MM.1S (cell line): ENCODE results near the gene PTPRC.

Experiments used
- DNase-seq: peaks from one replicate; pipeline ENCODE4 v3.0.0-alpha.2; 2015
- H2AFZ ChIP-seq: fragments of 300-600 bp; sonication (generic); 2 replicates; pipeline ENCODE4 v1.6.0; 2016; ENCODE audit warnings: antibody characterized with exemption, low read length
- H3F3A ChIP-seq: fragments of 300-600 bp; sonication (generic); 2 replicates; pipeline ENCODE4 v1.6.1; 2016; ENCODE audit warnings: mild to moderate bottlenecking, antibody characterized with exemption, low read length, moderate library complexity, mixed read lengths; ENCODE audit not compliant: insufficient read depth
- H3K27ac ChIP-seq: fragments of 300-600 bp; sonication (generic); 2 replicates; pipeline ENCODE4 v1.5.1; 2016; ENCODE audit warnings: mild to moderate bottlenecking, low read length
- H3K27me3 ChIP-seq: fragments of 300-600 bp; sonication (generic); replicated peaks from 2 replicates; pipeline ENCODE4 v1.6.0; 2016; ENCODE audit warnings: low read length; ENCODE audit not compliant: insufficient read depth
- H3K36me3 ChIP-seq: fragments of 300-600 bp; sonication (generic); replicated peaks from 2 replicates; pipeline ENCODE4 v1.6.1; 2016; ENCODE audit warnings: mild to moderate bottlenecking, low read length, mixed read lengths; ENCODE audit not compliant: insufficient read depth
- H3K4me1 ChIP-seq: fragments of 300-600 bp; sonication (generic); 2 replicates; pipeline ENCODE4 v1.6.1; 2016; ENCODE audit warnings: low read length, mixed read lengths
- H3K4me2 ChIP-seq: fragments of 300-600 bp; sonication (generic); 2 replicates; pipeline ENCODE4 v1.6.0; 2016; ENCODE audit warnings: low read depth, low read length
- H3K4me3 ChIP-seq: fragments of 300-600 bp; sonication (generic); 2 replicates; pipeline ENCODE4 v1.5.1; 2016; ENCODE audit warnings: low read length, mixed read lengths
- H3K79me2 ChIP-seq: fragments of 300-600 bp; sonication (generic); 2 replicates; pipeline ENCODE4 v1.6.1; 2016; ENCODE audit warnings: mixed run types, low read length, mixed read lengths
- H3K9ac ChIP-seq: fragments of 300-600 bp; sonication (generic); 2 replicates; pipeline ENCODE4 v1.6.1; 2016; ENCODE audit warnings: low read length, mixed read lengths
- H3K9me2 ChIP-seq: fragments of 300-600 bp; sonication (generic); replicated peaks from 2 replicates; pipeline ENCODE4 v1.6.1; 2016; ENCODE audit warnings: mild to moderate bottlenecking, low read length, mixed read lengths; ENCODE audit not compliant: insufficient read depth
- H3K9me3 ChIP-seq: fragments of 300-600 bp; sonication (generic); replicated peaks from 2 replicates; pipeline ENCODE4 v1.6.1; 2016; ENCODE audit warnings: mild to moderate bottlenecking, low read length, mixed read lengths; ENCODE audit not compliant: insufficient read depth
- H4K20me1 ChIP-seq: fragments of 300-600 bp; sonication (generic); 2 replicates; pipeline ENCODE4 v1.6.1; 2016; ENCODE audit warnings: mild to moderate bottlenecking, low read length, moderate library complexity, mixed read lengths; ENCODE audit not compliant: insufficient read depth
- CTCF ChIP-seq: fragments of 300-600 bp; sonication (generic); IDR thresholded peaks from 2 replicates; pipeline ENCODE4 v1.5.1; 2016; ENCODE audit warnings: antibody characterized with exemption, low read length, mixed read lengths
- EZH2 ChIP-seq: fragments of 300-600 bp; sonication (generic); optimal IDR thresholded peaks from 2 replicates; pipeline ENCODE3; 2017; ENCODE audit warnings: low read depth, mild to moderate bottlenecking, antibody characterized with exemption, low read length, mixed read lengths
- EZH2phosphoT487 ChIP-seq: fragments of 300-600 bp; sonication (generic); IDR thresholded peaks from 2 replicates; pipeline ENCODE4 v1.6.1; 2018; ENCODE audit warnings: antibody characterized with exemption, low read length

Gene PTPRC

DNA sequence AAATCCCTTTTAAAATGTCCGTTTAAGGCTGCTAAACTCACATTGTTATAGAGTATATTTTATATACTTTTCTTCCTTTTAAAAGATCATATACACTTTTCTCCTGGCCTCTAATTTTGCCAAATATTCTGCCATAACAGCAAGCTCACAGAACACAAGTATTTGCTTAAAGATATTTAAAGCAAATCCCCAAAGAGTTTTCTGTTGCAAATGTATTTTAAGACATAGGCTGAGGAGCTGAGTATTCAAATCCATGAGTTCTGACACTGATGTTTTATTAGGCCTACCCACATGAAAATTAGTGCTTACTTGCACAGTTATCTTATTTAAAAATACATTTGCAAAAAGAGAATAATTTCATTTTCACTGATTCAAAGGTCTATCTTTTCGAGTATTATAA lies 1.7 kb upstream of the PTPRC start:
- no peaks in the 10 kb centered on the region for H3K9me2 ChIP-seq
- H3K9me3 ChIP-seq, result no peaks in the 10 kb centered on the region
- no peak overlapping the region for H2AFZ ChIP-seq
- no peak for DNase-seq
- no peak for TF ChIP-seq EZH2
- TF ChIP-seq EZH2phosphoT487, result no peak
- no peak for TF ChIP-seq CTCF
- H3K4me2 ChIP-seq, result no peak overlapping the region
- H3K9ac ChIP-seq, result no peak overlapping the region
- no peaks in the 10 kb centered on the region for H4K20me1 ChIP-seq
- H3K36me3 ChIP-seq, result no peaks in the 10 kb centered on the region
- no peak overlapping the region for H3K4me3 ChIP-seq
- no peaks in the 10 kb centered on the region for H3F3A ChIP-seq
- no peaks in the 10 kb centered on the region for H3K27me3 ChIP-seq
- no peak overlapping the region for H3K27ac ChIP-seq
- no peaks in the 10 kb centered on the region for H3K79me2 ChIP-seq
- no peaks in the 10 kb centered on the region for H3K4me1 ChIP-seq

- Histone ChIP-seq H3K9me2 (no peaks in the 10 kb centered on the region), H3K9me3 (no peaks in the 10 kb centered on the region), H3K4me2 (no peak overlapping the region), H3F3A (no peaks in the 10 kb centered on the region), H3K36me3 (no peaks in the 10 kb centered on the region), H2AFZ (no peak overlapping the region), H3K4me1 (no peaks in the 10 kb centered on the region), H3K27me3 (no peaks in the 10 kb centered on the region), H3K9ac (no peak overlapping the region), H3K79me2 (no peaks in the 10 kb centered on the region), H3K27ac (no peak overlapping the region), H3K4me3 (no peak overlapping the region), H4K20me1 (no peaks in the 10 kb centered on the region)
- no peak for DNase-seq
- TF ChIP-seq EZH2phosphoT487, result no peak
- TF ChIP-seq CTCF, result no peak
- TF ChIP-seq EZH2, result no peak
Observed at GRCh38 chr1:198637916-198638437, 863 bp upstream of the PTPRC start.

DNA sequence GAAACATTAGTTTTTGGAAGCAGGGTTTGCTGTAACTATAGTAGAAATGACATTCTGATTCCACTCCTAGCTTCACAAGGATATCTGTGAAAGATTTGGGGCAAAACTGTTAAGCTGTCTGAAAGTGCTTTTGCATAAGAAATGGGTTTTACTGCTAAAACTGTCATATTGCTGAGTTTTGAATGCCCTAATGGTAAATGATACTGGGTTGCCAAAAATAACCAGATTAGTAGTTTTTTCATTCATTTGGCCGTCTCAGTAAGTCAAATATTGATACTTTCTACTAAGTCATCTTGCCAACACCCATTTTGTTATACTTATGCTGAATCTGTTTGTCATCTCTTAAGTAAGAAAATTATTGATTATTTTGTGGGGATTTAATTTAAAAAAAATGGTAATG lies 399 bp upstream of the PTPRC start:
- Histone ChIP-seq H3K27ac (no peak overlapping the region), H3K4me3 (no peak overlapping the region), H3K9me2 (no peaks in the 10 kb centered on the region), H4K20me1 (no peaks in the 10 kb centered on the region), H3K4me2 (no peak overlapping the region), H3K27me3 (no peaks in the 10 kb centered on the region), H2AFZ (no peak overlapping the region), H3K36me3 (no peaks in the 10 kb centered on the region), H3K9ac (no peak overlapping the region), H3K9me3 (no peaks in the 10 kb centered on the region), H3F3A (no peaks in the 10 kb centered on the region), H3K4me1 (no peaks in the 10 kb centered on the region), H3K79me2 (no peaks in the 10 kb centered on the region)
- TF ChIP-seq EZH2 (no peak), EZH2phosphoT487 (no peak), CTCF (no peak)
- no peak for DNase-seq
